ENCODE results near the gene DOCK2. TPM values are rescaled to one million over a fixed set of nuclear protein-coding genes. Genes with fewer than 3 reads are reported as not detected.

DOCK2 gene
- total RNA-seq, 1 experiment from 2014 or later: 0.42 TPM

DNA sequence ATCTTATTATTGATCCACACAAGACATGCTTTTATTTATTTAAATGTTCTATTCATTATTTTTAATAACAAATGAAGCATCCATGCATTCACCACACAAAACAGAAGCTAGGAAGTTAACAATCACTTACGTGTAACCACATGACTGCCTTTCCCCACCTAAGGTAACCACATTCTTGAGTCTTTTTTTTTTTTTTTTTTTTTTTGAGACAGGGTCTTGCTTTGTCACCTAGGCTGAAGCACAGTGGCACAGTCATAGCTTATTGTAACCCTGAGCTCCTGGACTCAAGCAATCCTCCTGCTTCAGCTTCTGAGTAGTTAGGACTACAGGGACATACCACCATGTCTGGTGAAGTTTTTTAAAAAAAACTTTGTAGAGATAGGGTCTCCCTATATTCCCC lies 133.0 kb downstream of the DOCK2 start:
- ChIA-PET CTCF (interaction anchor here (0.5 to 0.7 kb wide), 2 partner anchors 16 to 852 kb away, joined by 3 read pairs; no protein-coding TSS in a partner anchor), POLR2A (no interaction called here)
- TF ChIP-seq, protein P1, sequence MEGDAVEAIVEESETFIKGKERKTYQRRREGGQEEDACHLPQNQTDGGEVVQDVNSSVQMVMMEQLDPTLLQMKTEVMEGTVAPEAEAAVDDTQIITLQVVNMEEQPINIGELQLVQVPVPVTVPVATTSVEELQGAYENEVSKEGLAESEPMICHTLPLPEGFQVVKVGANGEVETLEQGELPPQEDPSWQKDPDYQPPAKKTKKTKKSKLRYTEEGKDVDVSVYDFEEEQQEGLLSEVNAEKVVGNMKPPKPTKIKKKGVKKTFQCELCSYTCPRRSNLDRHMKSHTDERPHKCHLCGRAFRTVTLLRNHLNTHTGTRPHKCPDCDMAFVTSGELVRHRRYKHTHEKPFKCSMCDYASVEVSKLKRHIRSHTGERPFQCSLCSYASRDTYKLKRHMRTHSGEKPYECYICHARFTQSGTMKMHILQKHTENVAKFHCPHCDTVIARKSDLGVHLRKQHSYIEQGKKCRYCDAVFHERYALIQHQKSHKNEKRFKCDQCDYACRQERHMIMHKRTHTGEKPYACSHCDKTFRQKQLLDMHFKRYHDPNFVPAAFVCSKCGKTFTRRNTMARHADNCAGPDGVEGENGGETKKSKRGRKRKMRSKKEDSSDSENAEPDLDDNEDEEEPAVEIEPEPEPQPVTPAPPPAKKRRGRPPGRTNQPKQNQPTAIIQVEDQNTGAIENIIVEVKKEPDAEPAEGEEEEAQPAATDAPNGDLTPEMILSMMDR (IDR thresholded peaks at IDR 0.05; ENCODE audit: unreplicated experiment): no peak
- Mint-ChIP-seq H3K4me1 (ENCODE audit: insufficient read depth, unreplicated experiment) (peaks cover 2% of the 10 kb centered on the region), H3K27me3 (ENCODE audit: insufficient read depth, unreplicated experiment) (no peaks in the 10 kb centered on the region), H3K36me3 (ENCODE audit: insufficient read depth, unreplicated experiment) (no peaks in the 10 kb centered on the region), H3K9me3 (ENCODE audit: unreplicated experiment) (no peaks in the 10 kb centered on the region), H3K27ac (ENCODE audit: low read depth, unreplicated experiment) (no peak overlapping the region), H3K4me3 (ENCODE audit: unreplicated experiment) (no peak overlapping the region)
- intact Hi-C loops (cut with micrococcal nuclease): no loop called here
- no peak for DNase-seq (ENCODE audit: unreplicated experiment)
- BruUV-seq (replicated peaks): no TSS peak

DNA sequence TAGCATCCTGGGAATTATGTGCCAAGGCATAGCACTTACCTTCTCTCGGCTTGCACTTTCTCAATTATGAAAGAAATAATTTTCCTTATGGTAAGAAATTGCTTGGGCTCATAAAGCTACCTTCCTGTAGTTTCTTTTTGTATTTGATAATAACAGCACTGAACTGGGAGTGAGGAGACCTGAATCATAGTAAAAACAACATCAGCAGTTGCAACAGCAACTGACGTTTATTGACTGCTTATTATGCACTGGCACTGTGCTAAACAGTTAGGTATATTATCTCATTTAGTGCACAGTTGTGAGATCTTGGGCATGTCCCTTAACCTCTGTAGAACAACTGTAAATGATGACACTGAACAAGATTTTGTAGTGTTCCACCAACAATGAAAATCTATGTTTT lies 135.2 kb downstream of the DOCK2 start:
- intact Hi-C loops (cut with micrococcal nuclease): no loop called here
- CTCF ChIA-PET: interaction anchor here (0.7 to 1.2 kb wide), 2 partner anchors 16 to 179 kb away, joined by 3 to 4 read pairs; no protein-coding TSS in a partner anchor
- no TSS peak for BruUV-seq (replicated peaks)
- POLR2A ChIA-PET: no interaction called here
- TF ChIP-seq, protein P1 (IDR thresholded peaks at IDR 0.05; ENCODE audit: unreplicated experiment): no peak
- DNase-seq (ENCODE audit: unreplicated experiment): no peak
- H3K36me3 Mint-ChIP-seq (ENCODE audit: insufficient read depth, unreplicated experiment): no peaks in the 10 kb centered on the region
- H3K4me3 Mint-ChIP-seq (ENCODE audit: unreplicated experiment): no peak overlapping the region
- H3K9me3 Mint-ChIP-seq (ENCODE audit: unreplicated experiment): no peaks in the 10 kb centered on the region
- H3K27ac Mint-ChIP-seq (ENCODE audit: low read depth, unreplicated experiment): no peak overlapping the region
- H3K4me1 Mint-ChIP-seq (ENCODE audit: insufficient read depth, unreplicated experiment): no peaks in the 10 kb centered on the region
- no peaks in the 10 kb centered on the region for H3K27me3 Mint-ChIP-seq (ENCODE audit: insufficient read depth, unreplicated experiment)

DNA sequence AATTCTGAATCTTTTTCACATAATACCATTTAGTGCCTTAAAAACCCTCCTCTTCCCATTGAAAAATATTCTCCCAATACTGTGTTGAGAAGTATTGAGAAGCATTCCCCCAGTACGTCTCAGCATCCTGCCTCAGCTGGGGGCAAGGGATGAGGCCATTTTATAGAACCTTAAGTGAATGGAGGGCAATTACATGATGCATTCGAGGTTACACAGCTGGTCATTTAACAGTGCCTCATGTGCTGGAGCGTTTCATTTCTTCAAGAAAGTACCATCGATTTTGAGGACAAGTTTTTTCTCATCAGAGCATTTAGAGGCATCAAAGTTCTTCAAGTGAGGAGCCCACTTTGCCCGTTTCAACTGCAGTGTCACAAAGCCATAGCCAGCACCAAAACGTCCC lies 135.6 kb downstream of the DOCK2 start:
- CTCF ChIA-PET: interaction anchor here (0.7 to 1.2 kb wide), 2 partner anchors 16 to 179 kb away, joined by 3 to 4 read pairs; no protein-coding TSS in a partner anchor
- POLR2A ChIA-PET: no interaction called here
- intact Hi-C loops (cut with micrococcal nuclease): no loop called here
- H3K27ac Mint-ChIP-seq (ENCODE audit: low read depth, unreplicated experiment): no peak overlapping the region
- no peaks in the 10 kb centered on the region for H3K9me3 Mint-ChIP-seq (ENCODE audit: unreplicated experiment)
- H3K36me3 Mint-ChIP-seq (ENCODE audit: insufficient read depth, unreplicated experiment): no peaks in the 10 kb centered on the region
- H3K4me3 Mint-ChIP-seq (ENCODE audit: unreplicated experiment): no peak overlapping the region
- H3K4me1 Mint-ChIP-seq (ENCODE audit: insufficient read depth, unreplicated experiment): no peaks in the 10 kb centered on the region
- TF ChIP-seq, protein P1 (IDR thresholded peaks at IDR 0.05; ENCODE audit: unreplicated experiment): no peak
- H3K27me3 Mint-ChIP-seq (ENCODE audit: insufficient read depth, unreplicated experiment): no peaks in the 10 kb centered on the region
- BruUV-seq (replicated peaks): no TSS peak
- no peak for DNase-seq (ENCODE audit: unreplicated experiment)

DNA sequence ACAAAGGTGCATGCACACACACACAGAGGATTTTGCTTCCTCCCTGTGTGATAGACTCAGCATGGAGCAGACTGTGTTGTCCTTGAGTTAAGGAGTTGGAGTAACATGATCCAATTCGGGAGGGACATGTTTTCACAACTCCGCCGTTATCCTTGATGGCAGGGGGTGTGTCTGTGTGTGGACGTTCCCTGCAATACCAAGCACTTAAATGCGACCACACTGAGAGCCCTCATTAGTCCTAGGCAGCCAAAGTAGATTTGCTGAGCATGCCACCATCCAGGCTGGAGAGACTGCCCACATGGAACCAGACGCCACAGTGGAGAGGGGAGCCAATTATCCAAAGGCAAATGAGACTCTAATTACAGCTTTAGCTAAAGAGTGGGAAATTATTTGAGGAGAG lies 140.1 kb downstream of the DOCK2 start:
- no peak overlapping the region for H3K4me3 Mint-ChIP-seq (ENCODE audit: unreplicated experiment)
- H3K9me3 Mint-ChIP-seq (ENCODE audit: unreplicated experiment): no peaks in the 10 kb centered on the region
- no peak overlapping the region for H3K27ac Mint-ChIP-seq (ENCODE audit: low read depth, unreplicated experiment)
- TF ChIP-seq, protein P1 (IDR thresholded peaks at IDR 0.05; ENCODE audit: unreplicated experiment): no peak
- no TSS peak for BruUV-seq (replicated peaks)
- DNase-seq (ENCODE audit: unreplicated experiment): no peak
- POLR2A ChIA-PET: no interaction called here
- CTCF ChIA-PET: interaction anchor here (0.5 kb wide), 1 partner anchor 59 kb away, joined by 3 read pairs; no protein-coding TSS in a partner anchor
- intact Hi-C loops (cut with micrococcal nuclease): no loop called here
- no peaks in the 10 kb centered on the region for H3K36me3 Mint-ChIP-seq (ENCODE audit: insufficient read depth, unreplicated experiment)
- no peaks in the 10 kb centered on the region for H3K27me3 Mint-ChIP-seq (ENCODE audit: insufficient read depth, unreplicated experiment)
- H3K4me1 Mint-ChIP-seq (ENCODE audit: insufficient read depth, unreplicated experiment): peaks cover 7% of the 10 kb centered on the region
